Tibial nerve (tissue), 4 donors: ENCODE results near the gene PPP6R2.

Experiments
- CTCF ChIP-seq, 5 experiments: fragments of 200-600 bp in 3 of 5; fragments of 450-650 bp in 2 of 5; sonication (generic) in 3 of 5; IDR thresholded peaks; one replicate each; pipeline ENCODE4 v1.5.1; 2016 to 2019; ENCODE audit warnings: antibody characterized with exemption in 5 of 5, mild to moderate bottlenecking in 3 of 5, moderate library complexity in 2 of 5
- EP300 ChIP-seq, 2 donors: sonication (generic); formaldehyde crosslinking; IDR thresholded peaks; one replicate each; pipeline ENCODE4 v1.6.1; 2017; ENCODE audit warnings: antibody characterized with exemption in 2 of 2, mild to moderate bottlenecking in 1 of 2

- TF ChIP-seq EP300 (IDR thresholded peaks at IDR 0.05) = no peak
- TF ChIP-seq CTCF (IDR thresholded peaks at IDR 0.05) = no peak
Observed at GRCh38 chr22:50339945-50340879, 2.9 kb upstream of the PPP6R2 start.
